Measurements from ENCODE around the gene TSPEAR. TPM values are rescaled to one million over a fixed set of nuclear protein-coding genes. Genes with fewer than 3 reads are reported as not detected.

The TSPEAR gene
- total and polyA plus RNA-seq, 2 donors (not counting 1 experiment from before 2014, with no cell fraction given) = not detected

- H3K27me3 Mint-ChIP-seq = peaks cover 48% of the 10 kb centered on the region
- peaks cover 20% of the 10 kb centered on the region for H3K4me1 Mint-ChIP-seq
Measured at GRCh38 chr21:44556879-44557278, 154.5 kb downstream of the TSPEAR start.

More at GRCh38 chr21:44556879-44557278, 154.5 kb downstream of the TSPEAR start:
- peaks cover 0 to 11% of the 10 kb centered on the region in 2 donors for H3K4me1 ChIP-seq (ENCODE audit: control insufficient read depth in 2 of 2, insufficient read depth in 2 of 2, low read length in 2 of 2)
- H3K4me2 ChIP-seq (replicated peaks; ENCODE audit: low read depth, low read length, poor library complexity, severe bottlenecking) = no peak overlapping the region
- CTCF ChIA-PET = interaction anchor here (1.2 kb wide), 1 partner anchor 383 kb away, joined by 3 read pairs; the partner anchor contains the start of gene SLX9
- peaks cover 0 to 13% (median 4%) of the 10 kb centered on the region in 4 experiments for H3K27me3 ChIP-seq (replicated peaks in 1 of 4; ENCODE audit: control extremely low read depth in 1 of 4, control insufficient read depth in 3 of 4, insufficient read depth in 4 of 4, low read length in 3 of 4)
- WGBS (ENCODE audit: insufficient coverage) = 28% methylated on average over 4 of the region's 9 CpGs
- intact Hi-C loops (cut with micrococcal nuclease) = no loop called here
- no peak for TF ChIP-seq EZH2 (IDR thresholded peaks at IDR 0.05; ENCODE audit: borderline replicate concordance, insufficient read depth, low read depth, low read length, poor library complexity, severe bottlenecking)
- TF ChIP-seq CTCF (IDR thresholded peaks at IDR 0.05) = no peak
- H3K79me2 ChIP-seq (ENCODE audit: control insufficient read depth, insufficient read depth, low read length) = no peaks in the 10 kb centered on the region
- H4K20me1 ChIP-seq (ENCODE audit: control insufficient read depth, insufficient read depth, low read length, poor library complexity, severe bottlenecking) = no peaks in the 10 kb centered on the region
- Mint-ChIP-seq H3K9me3 (ENCODE audit: insufficient read depth) (peaks cover 4% of the 10 kb centered on the region), H3K27ac (no peak overlapping the region), H3K4me3 (peak overlapping the region; percentile 10)
- H3K4me3 ChIP-seq (ENCODE audit: control extremely low read depth in 1 of 5, extremely low read depth in 1 of 5, insufficient read depth in 1 of 5, low read depth in 2 of 5, low read length in 4 of 5) = no peak overlapping the region
- H3K27ac ChIP-seq (ENCODE audit: low read length in 2 of 2) = no peak overlapping the region
- peak; percentile 39 for ATAC-seq (ENCODE audit: low read depth)
- no peak overlapping the region for H2AFZ ChIP-seq (ENCODE audit: insufficient read depth, low read depth, low read length, poor library complexity, severe bottlenecking)
- POLR2A ChIA-PET = no interaction called here
- peaks cover 0 to 10% (median 0%) of the 10 kb centered on the region in 3 donors for H3K9me3 ChIP-seq (ENCODE audit: control extremely low read depth in 1 of 3, control insufficient read depth in 2 of 3, insufficient read depth in 1 of 3, low read length in 2 of 3)
- DNase-seq = peak; percentile 43
- H3K36me3 ChIP-seq (replicated peaks in 1 of 2; ENCODE audit: control extremely low read depth in 1 of 2, control insufficient read depth in 1 of 2, extremely low read depth in 1 of 2, insufficient read depth in 2 of 2, low read length in 1 of 2) = no peaks in the 10 kb centered on the region
- no peak overlapping the region for H3K9ac ChIP-seq (ENCODE audit: low read length)

Data from B cell (primary cell).